Activated effector memory CD4-positive, alpha-beta T cell treated with anti-CD3 and anti-CD28 coated beads, Interleukin-2, amount 50 U/mL, for 16 hours (primary cell): ENCODE data around the gene DGKZ.

ENCODE experiments used
- DNase-seq: peaks from one replicate; pipeline ENCODE4 v3.0.0-alpha.2; 2020

The DGKZ gene

GRCh38 chr11:46348566-46349401 is 1.5 kb downstream of the DGKZ start:
- peak; percentile 83 for DNase-seq

- no peak for DNase-seq
These were observed 3.4 kb downstream of the DGKZ start for GRCh38 chr11:46350695-46351094.

GRCh38 chr11:46351148-46351547 is 3.9 kb downstream of the DGKZ start:
- no peak for DNase-seq

GRCh38 chr11:46351606-46352005 is 4.3 kb downstream of the DGKZ start:
- no peak for DNase-seq

GRCh38 chr11:46352063-46352841 is 5.0 kb downstream of the DGKZ start:
- peak; percentile 91 for DNase-seq

- DNase-seq: peak; percentile 80
These were observed 6.4 kb downstream of the DGKZ start for GRCh38 chr11:46353698-46354097.

- no peak for DNase-seq
These were observed 9.7 kb downstream of the DGKZ start for GRCh38 chr11:46356924-46357482.

GRCh38 chr11:46357483-46357936 is 10.2 kb downstream of the DGKZ start:
- DNase-seq: no peak

- no peak for DNase-seq
These were observed 12.7 kb downstream of the DGKZ start for GRCh38 chr11:46359953-46360352.

GRCh38 chr11:46360878-46361277 is 13.6 kb downstream of the DGKZ start:
- no peak for DNase-seq

GRCh38 chr11:46361283-46362155 is 14.3 kb downstream of the DGKZ start:
- peak; percentile 85 for DNase-seq

- DNase-seq: no peak
These were observed 15.1 kb downstream of the DGKZ start for GRCh38 chr11:46362156-46363030.

GRCh38 chr11:46363031-46363407 is 15.8 kb downstream of the DGKZ start:
- no peak for DNase-seq

- DNase-seq: no peak
These were observed 16.3 kb downstream of the DGKZ start for GRCh38 chr11:46363455-46364005.

GRCh38 chr11:46364056-46364455 is 16.8 kb downstream of the DGKZ start:
- no peak for DNase-seq

GRCh38 chr11:46364791-46365190 is 17.5 kb downstream of the DGKZ start:
- DNase-seq: no peak

- DNase-seq: no peak
These were observed 19.0 kb downstream of the DGKZ start for GRCh38 chr11:46366260-46366659.

GRCh38 chr11:46366661-46367161 is 19.4 kb downstream of the DGKZ start:
- DNase-seq: no peak

- DNase-seq: peak; percentile 90
These were observed 20.1 kb downstream of the DGKZ start for GRCh38 chr11:46367244-46367915.

- no peak for DNase-seq
These were observed 20.6 kb downstream of the DGKZ start for GRCh38 chr11:46367916-46368267.
